Fibroblast of skin of left biceps (primary cell): ENCODE results near the gene PTPN4.
A peak's percentile ranks its signal among the peaks of the same experiment; 100 is the strongest.

ENCODE experiments used
- DNase-seq, 2 experiments: peaks; one replicate each; pipeline ENCODE4 v3.0.0-alpha.2; 2013; ENCODE audit warnings: low read depth in 2 of 2

The PTPN4 gene

DNA sequence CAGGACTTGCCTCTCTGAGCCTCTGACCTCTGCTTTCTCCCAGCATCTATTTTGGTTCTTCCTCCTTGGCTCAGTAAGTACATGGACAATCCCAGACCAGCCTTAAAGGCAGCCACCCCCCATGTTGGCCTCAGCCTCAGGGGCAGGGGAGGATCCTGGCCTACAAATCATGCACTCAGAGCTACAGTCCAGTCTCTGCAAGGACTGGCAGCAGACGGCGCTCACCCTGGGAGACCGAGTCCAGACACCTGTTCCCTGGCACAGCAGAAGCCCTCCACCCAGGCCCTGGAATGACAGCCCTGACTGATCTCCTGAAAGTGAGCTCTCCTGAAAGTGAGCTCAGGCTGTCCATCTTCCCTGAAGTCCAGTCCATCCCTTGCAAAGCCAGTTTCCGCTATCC lies 25.7 kb upstream of the PTPN4 start:
- no peak for DNase-seq

DNA sequence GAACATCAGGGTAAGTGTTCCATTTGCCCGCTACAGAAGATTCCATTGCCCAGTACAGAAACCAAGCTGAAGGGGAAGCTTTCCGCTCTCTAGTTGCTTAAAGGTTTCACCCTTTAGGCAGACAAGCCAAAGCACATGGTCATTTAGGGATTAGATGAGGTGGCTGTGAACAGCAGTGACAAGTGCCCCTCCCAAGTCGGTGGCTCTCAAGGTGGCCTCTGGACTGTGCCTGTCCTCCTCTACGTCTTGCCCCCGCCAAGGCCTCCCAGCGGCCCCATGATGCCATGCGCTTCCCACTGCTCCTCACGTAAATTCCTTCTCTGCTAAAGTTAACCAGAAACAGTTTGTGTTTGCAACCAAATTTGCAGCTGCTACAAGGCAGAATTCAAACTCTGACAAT lies 24.2 kb upstream of the PTPN4 start:
- no peak for DNase-seq

- no peak for DNase-seq
These were observed 23.7 kb upstream of the PTPN4 start for GRCh38 chr2:119736021-119736420.

DNA sequence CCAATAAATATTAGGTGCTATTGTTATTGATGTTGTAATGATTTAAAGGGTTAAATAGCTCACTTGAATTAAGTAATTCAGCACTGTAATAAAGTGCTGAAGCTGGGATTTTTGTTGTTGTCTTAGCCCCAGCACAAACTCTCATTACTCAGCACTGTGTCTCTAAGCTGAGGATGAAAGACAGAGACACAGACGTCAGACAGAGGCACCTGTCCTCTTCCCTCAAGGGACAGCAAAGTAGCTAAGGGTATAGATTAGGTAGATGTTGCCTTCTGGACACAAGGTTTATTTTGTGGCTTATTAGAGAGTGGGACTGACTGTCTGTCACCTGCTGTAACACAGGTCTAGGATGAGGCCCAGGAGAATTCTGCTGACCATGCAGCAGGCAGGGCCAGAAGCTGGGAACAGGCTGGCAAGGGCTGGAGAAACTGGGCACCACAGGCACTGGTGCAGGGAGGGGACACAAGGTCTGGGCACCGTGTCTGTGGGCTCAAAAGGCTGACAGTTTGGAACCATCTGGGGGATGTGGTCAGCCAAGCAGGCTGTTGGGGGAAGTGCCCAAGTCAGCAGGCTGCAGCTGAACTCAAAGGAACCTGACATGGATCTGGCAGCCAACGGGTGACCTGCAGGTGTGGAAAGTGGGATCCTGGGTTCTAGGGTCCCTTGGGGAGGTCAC lies 20.0 kb upstream of the PTPN4 start:
- no peak for DNase-seq

- no peak for DNase-seq
These were observed 18.7 kb upstream of the PTPN4 start for GRCh38 chr2:119741001-119741400.

GRCh38 chr2:119741868-119742267 lies 17.9 kb upstream of the PTPN4 start:
- no peak for DNase-seq

DNA sequence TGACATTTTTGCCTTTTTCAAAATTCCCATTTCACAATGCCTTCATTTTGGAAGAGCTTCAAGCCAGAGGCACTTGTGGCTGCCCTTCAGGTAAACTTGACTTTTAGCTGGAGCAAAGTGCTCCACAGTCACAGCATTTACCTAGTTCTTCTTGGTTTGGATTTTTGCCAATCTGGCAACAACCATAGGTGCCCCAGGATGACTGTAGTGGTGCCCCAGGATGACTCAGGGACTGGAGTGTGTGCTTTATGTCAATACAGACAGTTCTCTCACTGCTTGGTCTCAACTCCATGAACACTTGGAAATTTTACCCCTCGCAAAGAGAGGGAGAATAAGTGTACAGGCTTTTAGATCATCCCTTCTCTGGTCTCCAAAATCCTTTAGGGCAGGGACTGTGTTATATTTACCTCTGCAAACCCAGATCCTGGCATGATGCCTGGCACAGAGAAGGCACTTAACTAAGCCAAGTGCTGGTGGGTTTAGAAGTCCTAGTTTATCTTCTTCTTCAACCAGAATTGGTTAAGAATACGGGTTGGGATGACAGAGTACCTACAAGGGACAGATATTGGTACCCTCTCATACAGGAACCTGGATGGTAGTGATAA lies 15.3 kb upstream of the PTPN4 start:
- no peak for DNase-seq

- DNase-seq = no peak
These were observed 14.2 kb upstream of the PTPN4 start for GRCh38 chr2:119745566-119745965.

- DNase-seq = no peak
These were observed 12.7 kb upstream of the PTPN4 start for GRCh38 chr2:119746836-119747686.

- no peak for DNase-seq
These were observed 11.6 kb upstream of the PTPN4 start for GRCh38 chr2:119748135-119748534.

DNA sequence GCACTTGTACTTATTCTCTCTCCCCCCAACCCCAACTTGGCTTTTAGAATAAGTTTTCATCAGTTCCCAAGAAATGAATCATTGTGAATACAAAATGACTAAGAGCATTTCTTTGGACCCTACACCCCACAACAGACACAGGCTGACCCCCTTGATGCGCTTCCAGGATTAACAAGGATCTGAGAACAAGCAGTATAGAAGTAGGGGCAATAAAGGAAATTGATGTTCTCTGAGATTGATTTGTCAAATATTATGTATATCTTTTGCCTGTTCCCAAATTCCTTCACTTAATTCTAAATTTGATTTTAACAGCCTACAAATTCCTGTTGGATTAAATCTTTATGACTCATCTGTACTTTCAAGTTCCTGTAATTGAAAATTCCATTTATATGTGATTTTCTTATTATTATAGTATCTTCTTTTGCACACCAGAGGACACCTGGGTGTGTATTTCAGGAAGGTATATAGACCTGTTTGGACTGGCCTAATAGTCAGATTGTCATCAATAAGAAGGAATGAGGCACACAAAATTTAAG lies 10.2 kb upstream of the PTPN4 start:
- DNase-seq = peak; percentile 33 to 37

DNA sequence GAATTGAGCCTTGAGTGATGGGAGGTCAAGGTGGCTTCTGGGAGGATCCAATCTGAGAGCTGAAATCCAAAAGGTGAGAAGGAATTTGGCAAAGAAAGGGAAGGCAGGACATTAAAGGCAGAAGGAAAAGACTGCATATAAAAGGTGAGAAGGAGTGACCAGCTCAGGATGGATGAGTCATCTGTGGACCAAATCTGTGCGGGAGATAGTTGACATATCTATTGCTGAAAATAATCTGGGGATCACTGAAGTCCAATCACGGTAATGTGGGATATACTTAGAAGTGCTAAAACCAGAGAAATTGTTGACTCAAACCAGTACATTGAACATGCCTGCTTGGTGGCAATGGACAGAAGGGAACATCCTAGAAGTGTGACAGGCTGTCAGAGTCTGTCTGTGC lies 8.0 kb upstream of the PTPN4 start:
- no peak for DNase-seq

- no peak for DNase-seq
These were observed 6.4 kb upstream of the PTPN4 start for GRCh38 chr2:119753041-119753929.

DNA sequence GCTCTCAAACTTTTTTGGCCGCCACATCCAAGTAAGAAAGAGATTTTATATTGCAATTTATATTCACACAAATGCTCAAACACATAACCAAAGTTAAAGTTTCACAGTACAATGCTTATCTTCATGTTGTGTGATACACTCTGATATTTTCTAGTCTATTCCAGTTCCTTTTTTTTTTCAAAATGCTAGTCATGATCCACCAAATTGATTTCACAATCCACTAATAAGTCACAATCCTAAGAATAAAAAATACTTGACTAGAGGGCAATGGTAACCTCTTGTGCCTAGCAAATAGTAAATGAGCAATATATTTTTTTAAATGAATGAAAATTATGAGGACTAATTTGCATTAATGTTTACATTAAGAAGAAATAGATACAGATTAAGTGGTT lies 5.8 kb upstream of the PTPN4 start:
- no peak for DNase-seq

GRCh38 chr2:119755906-119756305 lies 3.8 kb upstream of the PTPN4 start:
- no peak for DNase-seq

GRCh38 chr2:119756837-119757236 lies 2.9 kb upstream of the PTPN4 start:
- no peak for DNase-seq

DNA sequence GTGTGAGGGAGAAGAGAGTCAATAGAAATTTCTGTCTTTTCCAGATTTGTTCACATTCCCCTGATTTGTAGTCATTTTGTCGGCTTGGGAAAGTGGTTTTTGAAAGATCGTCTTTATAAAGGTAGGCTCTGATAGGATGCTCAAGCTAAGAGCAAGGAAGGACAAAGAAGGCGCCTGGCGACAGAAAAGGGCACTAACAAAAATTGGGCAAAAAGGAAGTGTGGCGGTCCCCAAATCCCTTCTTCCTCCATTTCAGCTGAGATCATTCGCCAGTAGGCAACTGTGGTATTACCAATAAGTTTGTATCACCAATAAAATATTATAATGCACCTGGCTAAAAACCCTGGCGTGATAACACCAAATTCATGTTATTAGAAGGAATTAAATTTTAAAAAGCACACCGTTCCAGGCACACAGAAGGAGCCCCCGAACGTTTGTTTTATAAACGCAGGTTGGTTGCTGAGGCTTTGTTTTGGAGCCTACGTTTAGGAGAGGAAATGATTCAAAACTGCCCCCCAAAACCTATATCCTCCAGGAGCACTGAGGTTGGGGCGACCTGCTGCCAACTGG lies 756 bp upstream of the PTPN4 start:
- no peak for DNase-seq

DNA sequence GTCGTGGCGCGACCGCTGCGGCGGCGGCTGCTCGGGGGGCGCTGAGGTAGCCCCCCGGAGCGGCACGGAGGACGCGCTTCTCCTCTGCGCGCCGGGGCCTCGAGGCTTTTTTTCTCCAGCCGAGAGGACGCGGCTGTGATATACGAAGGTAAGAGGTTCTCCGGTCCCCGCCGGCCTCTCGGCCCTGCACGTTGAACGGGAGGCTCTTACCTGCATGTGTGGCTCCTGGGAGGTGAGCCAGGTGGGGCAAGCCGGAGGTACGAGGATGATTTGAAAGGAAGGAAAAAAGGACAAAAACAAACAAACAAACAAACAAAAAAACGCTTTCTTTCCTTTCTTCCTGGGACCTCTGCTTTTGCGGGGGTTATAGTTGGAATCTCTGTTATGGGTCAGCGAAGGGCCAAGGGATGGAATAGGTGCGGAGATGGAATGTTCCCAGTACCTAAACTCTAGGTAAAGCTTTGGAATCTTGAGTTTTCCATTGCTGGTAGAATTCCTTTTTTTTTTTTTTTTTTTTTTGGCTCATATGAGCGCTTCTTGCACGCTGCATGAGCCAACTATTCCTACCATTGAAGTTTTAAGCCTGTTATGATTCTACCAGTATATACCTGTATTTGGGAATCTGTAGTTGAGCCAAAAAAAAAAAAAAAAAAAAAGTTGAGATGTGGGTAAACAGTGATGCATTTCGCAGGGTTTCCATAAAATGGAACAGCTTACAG lies 674 bp downstream of the PTPN4 start:
- no peak for DNase-seq

DNA sequence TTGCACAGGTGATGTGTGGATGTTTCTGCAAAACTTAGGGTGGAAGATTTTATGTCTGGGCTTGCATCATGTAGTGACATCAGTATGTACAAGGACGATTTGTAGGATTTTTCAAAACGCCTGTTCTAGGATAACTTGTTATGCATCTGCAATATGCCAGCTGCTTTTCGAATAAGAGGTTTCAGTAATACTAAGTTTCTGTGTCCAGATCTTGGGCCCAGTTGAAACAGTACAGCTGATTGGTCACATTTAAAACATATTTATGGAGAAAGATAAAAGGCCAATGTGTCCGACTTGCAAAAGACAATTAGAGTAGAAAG lies 1.2 kb downstream of the PTPN4 start:
- DNase-seq = no peak

DNA sequence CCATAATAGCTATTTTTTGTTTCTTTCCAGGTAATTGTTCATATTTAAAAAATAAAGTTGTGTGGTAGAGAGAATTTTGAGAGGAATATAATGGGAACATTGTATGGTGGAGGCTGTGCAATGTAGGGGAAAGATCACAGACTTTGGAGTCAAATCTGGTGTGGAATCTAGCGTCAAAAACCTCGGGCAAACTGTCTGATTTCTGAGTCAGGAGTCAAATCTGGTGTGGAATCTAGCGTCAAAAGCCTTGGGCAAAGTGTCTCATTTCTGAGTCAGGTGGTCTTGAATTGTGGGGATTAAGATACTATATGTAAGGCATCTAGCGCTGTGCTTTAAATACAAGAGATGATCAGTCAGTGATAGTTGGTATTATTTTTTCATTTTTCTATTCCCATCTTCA lies 5.1 kb downstream of the PTPN4 start:
- DNase-seq = no peak
